Caki2 (cell line): ENCODE data around the gene AAK1. TPM values are rescaled to one million over a fixed set of nuclear protein-coding genes. Genes with fewer than 3 reads are reported as not detected.
"Not testable (repeated sequence)": the region's sequence is repeated elsewhere in the genome, so short reads cannot be mapped to it uniquely, and the experiment has no call there.

ENCODE experiments used
- DNase-seq: peaks from one replicate; pipeline ENCODE4 v3.0.0-alpha.2; 2015; ENCODE audit warnings: low read depth
- in situ Hi-C: cut with HindIII; loops from 2 replicates; pipeline ENCODE4 v1.10.0; 2016; ENCODE audit warnings: low sequenced_read_pairs, low pct_unique_long_range_greater_than_20kb, mixed read lengths
- total RNA-seq: library from RNA; depleted of rRNA; stranded (reverse); fragments of >200 nt; shearing (Covaris generic); gene quantifications from 2 replicates; pipeline ENCODE4 v1.2.3, GENCODE V29; 2014; ENCODE audit warnings: low replicate concordance

The AAK1 gene
- total RNA-seq, 1 experiment from 2014 or later: 15.9 TPM

DNA sequence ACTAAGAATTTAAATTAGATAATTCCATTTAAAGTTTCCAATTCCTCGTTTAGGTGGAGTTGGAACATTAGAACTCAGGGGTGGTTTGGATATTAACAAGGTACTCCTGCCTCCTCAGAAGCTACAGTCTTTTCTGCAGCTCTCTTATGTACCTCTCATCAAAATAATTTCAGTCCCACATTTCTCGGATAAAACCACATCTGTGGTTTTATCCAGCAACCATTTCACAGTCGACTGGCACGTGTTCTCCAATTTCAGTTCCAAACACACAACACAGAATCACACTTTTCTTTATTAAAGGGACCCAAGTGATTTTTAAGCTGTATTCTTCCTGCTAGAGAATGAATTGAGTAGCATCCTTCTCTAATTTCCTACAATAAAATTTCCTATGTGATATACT, 183.6 kb downstream of the AAK1 start:
- in situ Hi-C loops: no loop called here

DNA sequence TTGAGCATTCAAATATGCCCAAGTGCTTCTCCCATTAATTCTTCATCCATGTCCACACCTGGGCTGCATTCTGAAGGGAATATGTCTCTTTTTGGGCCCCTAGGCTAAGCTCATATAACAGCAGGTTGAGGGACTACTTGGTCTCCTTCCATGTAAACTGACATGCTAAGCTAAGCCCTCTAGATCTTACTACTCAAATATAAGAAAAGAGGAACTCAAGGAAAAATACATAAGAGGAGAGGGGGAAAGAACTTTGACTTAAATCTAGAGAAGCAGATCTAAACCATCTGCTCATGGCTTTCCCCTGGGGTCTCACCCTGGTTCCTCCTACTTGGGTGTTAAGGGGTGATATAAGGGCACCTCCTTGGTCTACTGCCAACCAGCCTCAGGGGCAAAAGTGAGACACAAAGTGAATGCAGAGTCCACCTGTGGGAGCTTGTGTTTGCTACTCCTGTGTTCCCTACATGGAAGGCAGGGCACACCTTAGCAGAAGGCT, 186.5 kb downstream of the AAK1 start:
- no peak for DNase-seq
- in situ Hi-C loops: no loop called here

More for the DNA sequence above, 183.6 kb downstream of the AAK1 start:
- DNase-seq: no peak

DNA sequence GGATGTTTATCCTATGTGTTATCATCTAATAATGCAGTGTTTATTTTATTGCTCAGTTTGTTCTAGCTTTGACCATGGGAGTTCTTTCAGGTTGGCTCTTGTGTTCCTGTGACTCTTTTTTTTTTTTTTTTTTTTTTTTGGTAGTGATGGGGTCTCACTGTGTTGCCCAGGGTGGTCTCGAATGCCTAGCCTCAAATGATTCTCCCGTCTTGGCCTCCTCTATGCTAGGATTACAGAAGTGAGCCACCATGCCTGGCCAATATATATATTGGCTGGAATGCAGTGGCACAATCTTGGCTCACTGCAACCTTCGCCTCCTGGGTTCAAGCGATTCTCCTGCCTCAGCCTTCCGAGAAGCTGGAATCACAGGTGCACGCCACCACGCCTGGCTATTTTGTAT, 187.4 kb downstream of the AAK1 start:
- DNase-seq: no peak
- in situ Hi-C loops: no loop called here

DNA sequence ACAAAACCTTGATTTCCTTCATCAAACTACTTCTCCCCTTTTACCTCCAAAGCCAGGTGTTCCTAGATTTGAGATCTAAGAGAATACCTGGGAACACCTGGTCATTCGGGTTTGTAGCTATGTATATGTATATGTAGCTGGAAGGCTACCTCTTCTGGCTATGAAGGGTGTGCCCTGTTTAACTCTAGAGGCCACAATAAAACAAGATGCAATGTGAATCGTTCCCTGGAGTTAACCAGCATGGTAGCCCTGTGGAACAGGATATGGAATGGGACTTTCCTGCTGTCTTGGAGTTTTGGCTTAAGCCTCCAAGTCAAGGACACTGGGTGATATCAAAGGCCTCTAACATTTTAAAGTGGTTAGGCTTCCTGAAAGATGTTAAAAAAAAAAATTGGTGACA, 188.6 kb downstream of the AAK1 start:
- DNase-seq: no peak
- in situ Hi-C loops: no loop called here

DNA sequence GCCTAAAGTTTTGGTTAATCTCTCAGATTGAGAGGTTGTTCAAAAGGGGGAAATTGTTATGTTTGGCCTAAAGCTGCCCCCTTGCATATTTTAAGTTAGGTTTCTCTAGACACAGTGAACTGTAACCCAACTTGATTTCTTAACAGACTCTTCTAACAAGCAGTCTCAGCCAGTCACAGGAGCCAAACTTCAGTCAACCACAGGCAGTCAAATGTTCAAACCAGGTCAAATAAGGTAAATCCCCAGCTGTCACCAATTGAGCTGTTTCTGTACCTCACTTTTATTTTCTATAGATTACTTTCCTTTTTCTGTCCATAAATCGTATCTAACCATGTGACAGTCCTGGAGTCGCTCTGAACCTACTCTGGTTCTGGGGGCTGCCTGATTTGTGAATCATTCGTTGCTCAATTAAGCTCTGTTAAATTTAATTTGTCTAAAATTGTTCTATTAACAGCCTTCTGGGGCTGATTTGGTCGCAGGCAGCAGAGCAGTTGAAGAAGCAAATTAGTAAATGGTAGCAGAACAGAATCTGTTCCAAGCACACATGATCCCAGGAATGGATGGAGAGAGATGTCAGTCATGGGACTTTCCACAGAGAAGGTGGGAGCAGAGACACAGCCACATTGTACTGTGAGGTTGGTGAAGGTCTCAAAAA, 189.9 kb downstream of the AAK1 start:
- no peak for DNase-seq
- in situ Hi-C loops: no loop called here

DNA sequence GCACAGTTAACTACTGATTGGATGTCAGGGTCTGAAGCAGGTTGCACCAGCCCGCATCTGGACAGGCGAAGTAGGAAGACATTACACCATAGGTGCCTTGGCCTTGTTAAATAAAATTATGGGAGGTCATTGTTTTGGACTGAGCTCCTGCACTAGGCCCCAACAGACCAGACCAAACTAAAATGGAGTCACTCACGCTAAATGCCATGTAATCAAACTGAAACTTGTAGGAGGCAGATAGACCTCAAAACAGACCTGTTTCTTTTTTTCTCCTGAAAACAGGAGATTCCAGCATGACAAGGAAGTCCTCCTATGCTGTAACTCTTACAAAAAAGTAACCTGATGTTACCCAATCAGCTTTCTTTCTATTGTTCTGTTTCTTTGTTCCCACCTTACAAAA, 190.9 kb downstream of the AAK1 start:
- in situ Hi-C loops: no loop called here
- no peak for DNase-seq

DNA sequence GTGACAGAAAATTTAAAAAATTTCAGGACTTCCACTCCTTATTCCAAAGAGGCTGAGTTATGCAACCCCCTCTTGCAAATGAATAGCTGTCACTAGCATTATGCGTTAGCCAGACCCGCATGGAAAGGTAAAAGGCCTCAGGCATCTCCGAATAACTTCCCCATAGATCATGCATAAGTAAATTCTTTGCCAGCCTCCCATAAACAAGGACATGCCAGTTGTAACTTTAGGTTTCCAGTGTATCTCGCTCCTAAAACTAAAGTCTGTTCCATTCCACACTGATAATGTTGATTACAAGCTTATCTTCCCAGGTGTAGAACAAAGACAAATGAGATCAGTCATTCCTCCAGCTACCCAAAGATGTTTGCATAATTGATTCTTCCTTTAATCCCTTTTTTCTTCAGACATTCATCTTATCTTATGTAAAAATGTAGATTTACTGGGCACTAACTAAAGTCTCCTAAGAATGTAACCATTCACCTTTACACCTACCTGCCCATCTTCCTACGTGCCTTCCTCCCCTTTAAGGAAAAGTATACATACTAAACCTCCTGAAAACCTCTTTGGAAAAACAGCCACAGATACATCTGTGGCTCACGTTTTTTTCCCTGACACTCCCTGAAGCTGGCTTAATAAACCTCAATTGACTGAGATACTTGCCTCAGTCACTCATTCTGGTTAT, 192.7 kb downstream of the AAK1 start:
- DNase-seq: no peak
- in situ Hi-C loops: no loop called here

DNA sequence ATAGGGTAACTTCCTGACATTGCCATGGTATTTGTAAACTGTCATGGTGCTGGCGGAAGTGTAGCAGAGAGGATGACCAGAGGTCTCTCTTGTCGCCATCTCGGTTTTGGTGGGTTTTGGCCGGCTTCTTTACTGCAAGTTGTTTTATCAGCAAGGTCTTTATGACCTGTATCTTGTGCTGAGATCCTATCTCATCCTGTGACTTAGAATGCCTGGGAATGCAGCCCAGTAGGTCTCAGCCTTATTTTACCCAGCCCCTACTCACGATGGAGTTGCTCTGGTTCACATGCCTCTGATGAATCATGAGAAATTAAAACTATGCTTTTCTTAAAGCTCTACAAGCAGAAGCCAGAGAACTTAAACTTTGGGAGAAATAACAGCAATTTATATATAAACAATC, 193.6 kb downstream of the AAK1 start:
- in situ Hi-C loops: no loop called here

DNA sequence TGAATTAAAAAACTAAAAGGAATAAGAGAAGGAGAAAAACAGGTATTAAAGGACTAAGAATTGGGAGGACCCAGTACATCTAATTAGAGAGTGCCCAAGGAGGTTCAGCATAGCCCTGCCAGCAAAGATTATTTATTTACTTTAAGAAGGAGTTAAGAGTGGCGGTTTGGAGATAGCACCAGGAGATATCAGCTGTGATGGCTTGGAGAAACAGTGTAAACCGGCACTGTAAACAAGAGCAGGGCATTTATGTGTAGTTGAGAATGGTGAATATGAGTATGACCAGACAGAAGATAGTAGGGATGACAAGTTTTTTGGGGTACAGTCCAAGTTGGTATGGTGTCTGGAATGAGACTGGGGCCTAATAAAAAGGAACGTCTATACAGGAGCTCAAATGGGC, 199.9 kb downstream of the AAK1 start:
- in situ Hi-C loops, DNase-seq: not testable (repeated sequence)

More for the DNA sequence above, 193.6 kb downstream of the AAK1 start:
- no peak for DNase-seq

DNA sequence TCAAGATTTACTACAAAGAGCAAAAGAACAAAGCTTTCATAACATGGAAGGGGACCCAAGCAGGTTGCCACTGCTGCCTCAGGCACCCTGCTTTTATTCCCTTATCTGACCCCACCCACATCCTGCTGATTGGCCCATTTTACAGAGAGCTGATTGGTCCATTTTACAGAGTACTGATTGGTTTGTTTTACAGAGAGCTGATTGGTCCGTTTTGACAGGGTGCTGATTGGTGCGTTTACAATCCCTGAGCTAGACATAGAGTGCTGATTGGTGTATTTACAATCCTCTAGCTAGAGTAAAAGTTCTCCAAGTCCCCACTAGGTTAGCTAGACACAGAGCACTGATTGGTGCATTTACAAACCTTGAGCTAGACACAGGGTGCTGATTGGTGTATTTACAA, 204.0 kb downstream of the AAK1 start:
- DNase-seq, in situ Hi-C loops: not testable (repeated sequence)

DNA sequence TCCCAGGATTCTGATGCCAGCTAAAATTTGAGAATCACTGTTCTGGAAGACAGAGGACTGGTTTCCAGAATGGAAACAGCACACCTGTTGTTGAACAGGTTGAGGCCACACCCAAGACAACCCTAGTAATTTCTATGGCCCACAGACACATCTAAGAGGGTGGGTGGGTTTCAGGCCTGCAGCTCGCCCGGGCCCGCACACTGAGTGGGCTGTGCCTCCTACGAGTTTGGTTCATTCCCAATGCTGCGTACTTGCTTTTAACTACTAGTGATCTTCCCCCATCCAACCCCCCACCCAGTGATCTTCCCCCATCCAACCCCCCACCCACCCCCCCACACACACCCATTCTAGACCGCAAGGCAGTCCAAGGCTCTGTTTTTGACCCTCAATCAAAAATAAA, 205.0 kb downstream of the AAK1 start:
- no peak for DNase-seq
- in situ Hi-C loops: no loop called here

DNA sequence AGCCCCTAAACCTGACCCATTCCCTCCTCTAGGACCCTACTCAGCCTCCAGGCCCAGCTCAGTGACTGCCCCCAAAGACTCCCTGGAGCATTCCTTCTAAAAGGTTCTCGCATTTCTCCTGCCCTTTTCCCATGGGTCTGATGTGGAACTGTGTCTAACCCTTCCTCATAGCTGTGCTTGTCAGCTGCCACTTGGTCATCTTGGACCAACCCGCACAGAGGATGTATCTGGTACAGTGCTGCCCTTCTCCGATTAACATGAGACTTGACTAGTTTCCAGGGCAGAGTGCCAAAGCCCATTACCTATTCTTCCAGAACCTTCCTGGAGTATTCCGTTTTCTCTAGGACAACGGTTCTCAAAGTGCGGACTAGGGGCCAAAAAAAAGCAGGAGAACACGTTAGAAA, 205.8 kb downstream of the AAK1 start:
- DNase-seq: no peak
- in situ Hi-C loops: no loop called here

DNA sequence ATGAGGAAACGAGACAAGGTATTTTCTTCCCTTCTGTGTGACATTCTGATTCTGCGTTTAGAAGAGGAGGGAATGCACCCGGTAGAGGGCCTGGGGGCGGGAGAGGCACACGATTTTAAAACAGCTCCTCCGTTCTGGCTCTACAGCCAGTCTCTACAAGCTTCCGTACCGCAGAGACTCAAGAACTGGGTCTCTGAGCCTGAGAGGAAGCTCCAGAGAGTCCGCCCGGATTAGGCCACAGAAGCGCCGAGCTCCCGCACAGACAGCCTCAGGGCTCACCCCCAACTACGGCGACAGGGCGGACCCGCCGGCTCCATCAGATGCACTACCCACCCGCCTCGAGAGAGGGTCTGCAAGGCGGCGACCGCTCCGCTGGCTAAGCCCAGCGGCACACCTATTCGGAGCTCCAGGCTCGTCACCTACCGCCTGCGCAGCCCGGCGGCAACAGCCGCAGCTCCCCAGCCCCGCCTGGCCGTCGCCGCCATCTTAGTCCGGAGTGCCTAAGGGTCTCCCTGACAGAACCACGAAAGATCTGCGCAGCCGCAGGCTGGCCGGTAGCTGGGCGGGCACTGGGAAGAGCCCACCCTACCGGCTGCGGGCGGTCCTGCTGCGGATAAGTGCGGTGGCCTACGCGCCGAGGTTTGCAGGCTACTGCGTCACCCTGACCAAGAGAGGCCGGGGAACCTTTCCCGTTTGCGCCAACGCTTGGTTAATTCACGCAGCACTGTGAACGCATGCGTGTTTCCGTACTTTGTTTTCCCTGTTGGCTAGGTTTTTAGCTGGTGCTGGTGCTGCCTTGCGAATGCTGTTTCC, 206.4 kb downstream of the AAK1 start, which contains the start of gene NFU1:
TSS of gene NFU1 (minus strand) at position 498 of the 813 bp plus-strand sequence. CDS start at position 485, 13 bp downstream.
- in situ Hi-C loops: no loop called here
- DNase-seq: peak; percentile 94

DNA sequence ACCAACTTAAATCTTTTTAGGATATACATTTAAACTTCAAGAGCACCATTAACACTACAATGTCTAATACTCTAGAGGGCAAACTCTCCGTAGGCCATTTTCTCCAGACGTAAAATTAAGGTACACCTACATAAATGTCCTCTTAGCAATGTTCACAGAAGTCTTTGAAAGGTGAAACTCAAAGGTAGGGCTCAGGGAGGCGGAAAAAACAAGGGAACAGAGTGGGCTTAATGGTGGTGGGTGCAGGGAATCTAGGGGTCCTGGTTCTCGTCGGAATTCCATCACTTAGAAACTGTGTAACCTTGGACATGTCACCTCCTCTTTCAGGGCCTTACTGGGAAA, 207.0 kb downstream of the AAK1 start:
- in situ Hi-C loops: no loop called here
- DNase-seq: no peak

DNA sequence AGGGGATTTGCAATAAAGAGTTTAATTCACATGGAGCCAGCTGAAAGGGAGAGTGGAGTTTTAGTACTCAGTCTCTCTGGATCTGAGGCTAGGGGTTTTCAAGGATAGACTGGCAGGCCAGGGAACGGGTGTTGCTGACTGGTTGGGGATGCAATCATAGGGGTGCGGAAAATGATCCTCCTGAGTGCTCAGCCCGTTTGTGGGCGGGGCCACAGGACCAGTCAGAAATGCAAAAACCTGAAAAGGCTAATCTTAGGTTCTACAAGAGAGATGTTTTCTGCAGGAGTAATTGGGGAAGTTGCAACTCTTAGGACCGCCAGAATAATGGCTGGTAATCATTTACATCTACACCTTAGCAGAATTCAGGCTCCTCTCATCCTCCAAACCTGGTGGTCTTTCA, 208.8 kb downstream of the AAK1 start:
- DNase-seq: no peak

DNA sequence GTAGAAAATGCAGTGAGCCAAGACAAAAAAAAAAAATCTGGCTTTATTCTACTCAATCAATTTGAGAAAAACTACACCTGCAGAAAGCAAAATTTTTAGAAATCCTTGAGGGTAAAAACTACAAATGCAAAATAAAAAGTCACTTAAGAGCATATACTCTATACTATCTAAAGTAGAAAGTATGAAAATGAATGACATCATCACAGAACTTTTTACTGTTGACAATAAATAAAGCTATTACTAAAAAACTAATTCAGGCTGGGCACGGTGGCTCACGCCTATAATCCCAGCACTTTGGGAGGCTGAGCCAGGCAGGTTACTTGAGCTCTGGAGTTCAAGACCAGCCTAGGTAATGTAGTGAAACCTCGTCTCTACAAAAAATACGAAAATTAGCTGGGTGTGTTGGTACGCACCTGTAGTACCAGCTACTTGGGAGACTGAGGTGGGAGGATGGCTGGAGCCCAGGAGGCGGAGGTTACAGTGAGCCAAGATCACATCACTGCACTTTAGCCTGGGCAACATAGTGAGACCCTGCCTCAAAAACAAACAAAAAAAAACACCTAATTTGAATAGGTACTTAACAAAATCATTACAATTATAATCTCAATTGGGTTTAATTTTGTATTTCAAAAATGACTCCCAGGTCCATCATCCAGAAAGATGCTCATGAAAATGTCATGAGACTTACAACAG, 213.9 kb downstream of the AAK1 start:
- in situ Hi-C loops: no loop called here
- DNase-seq: no peak

More for the DNA sequence above, 208.8 kb downstream of the AAK1 start:
- in situ Hi-C loops: no loop called here

DNA sequence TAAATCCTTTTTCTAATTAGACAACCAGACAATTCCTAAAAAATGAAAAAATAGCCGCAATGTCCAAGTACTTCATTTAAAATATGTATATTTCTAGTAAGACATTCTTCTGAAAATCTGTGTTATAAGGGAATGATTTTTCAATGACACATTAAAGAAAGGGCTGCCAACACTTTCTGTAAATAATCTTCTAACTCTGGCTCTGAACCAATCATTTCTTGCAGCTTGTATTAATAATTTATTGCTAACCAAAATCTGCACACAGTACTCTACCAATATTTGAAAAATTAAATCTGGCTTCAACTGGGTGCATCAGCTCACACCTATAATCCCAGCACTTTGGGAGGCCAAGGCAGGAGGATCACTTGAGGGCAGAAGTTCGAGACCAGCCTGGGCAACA, 214.6 kb downstream of the AAK1 start:
- in situ Hi-C loops: no loop called here
- no peak for DNase-seq

DNA sequence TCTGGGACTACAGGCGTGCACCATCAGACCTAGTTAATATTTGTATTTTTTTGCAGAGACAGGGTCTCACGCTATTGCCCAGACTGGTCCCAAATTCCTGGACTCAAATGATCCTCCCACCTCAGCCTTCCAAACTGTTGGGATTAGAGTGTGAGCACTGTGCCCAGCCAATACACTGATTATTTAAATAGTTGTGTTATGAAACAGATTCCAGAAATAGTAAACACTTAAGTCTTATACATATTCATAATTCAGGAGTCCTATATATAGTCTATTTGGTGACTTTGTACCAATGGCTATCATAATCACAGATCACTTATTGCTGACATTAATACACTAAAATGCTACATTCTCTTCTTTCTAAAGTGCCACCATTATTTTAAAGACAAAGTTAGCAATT, 219.1 kb downstream of the AAK1 start:
- in situ Hi-C loops: no loop called here
- no peak for DNase-seq

DNA sequence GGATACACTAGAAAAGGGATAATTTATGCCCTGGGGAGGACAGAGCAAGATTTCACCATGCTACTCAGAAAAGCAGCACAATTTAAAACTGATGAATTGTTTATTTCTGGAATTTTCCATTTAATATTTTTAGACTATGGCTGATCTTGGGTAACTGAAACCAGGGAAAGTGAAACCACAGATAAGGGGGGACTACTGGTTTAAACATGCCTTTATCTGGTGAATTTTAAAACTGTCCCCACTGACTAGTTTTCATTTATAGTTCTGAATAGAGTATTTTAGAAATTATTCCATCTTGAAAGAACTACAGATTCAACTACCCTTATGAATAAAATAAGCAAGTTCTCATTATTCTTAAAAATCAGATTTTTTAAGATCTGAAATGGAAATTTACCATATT, 221.3 kb downstream of the AAK1 start:
- in situ Hi-C loops: no loop called here
- no peak for DNase-seq
